AG09319 (cell line): ENCODE results near the gene GINS1.

ENCODE experiments used
- DNase-seq: peaks from one replicate; pipeline ENCODE4 v3.0.0-alpha.2; 2010; ENCODE audit warnings: low read depth; ENCODE audit errors: extremely low read depth
- TF ChIP-seq, protein P1 (sequence below): IDR thresholded peaks from 2 replicates; pipeline ENCODE4 v1.5.1; 2011; ENCODE audit warnings: low read depth, mild to moderate bottlenecking, inconsistent platforms, low read length, moderate library complexity

GINS1 gene

DNA sequence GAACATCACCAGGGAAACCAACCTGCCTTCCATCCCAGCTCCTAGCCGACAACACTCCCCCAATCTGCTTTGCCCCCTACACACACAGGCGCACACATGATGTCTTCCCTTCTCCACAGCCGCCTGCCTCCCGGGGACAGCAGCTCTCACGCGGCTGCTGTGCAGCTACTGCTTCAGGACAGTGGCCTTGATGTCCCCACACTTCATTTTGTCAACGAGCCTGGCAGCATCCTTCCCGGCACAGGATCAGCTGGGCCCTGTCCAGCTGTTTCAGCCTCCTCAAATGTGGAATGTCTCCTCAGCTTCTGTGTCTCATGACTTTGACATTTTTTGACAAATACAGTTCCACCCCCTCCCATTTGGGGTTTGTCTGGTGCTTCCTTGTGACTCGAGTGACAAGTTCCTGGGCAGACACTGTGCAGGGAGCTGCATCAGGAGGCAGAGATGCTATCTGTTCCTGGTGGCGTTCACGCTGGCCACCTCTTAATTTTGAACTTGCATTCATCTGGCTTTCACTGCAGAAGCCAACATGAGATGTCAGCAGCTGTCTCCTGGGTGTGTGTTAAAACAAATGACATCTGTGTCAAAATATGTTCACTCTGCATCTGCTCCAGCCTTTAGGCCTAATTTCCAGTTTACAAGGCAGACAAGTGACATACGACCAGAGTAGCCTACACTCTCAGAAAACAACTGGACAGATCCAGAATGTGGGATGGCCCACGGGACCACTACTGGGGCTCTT is 57.2 kb downstream of the GINS1 start:
- TF ChIP-seq, protein P1, sequence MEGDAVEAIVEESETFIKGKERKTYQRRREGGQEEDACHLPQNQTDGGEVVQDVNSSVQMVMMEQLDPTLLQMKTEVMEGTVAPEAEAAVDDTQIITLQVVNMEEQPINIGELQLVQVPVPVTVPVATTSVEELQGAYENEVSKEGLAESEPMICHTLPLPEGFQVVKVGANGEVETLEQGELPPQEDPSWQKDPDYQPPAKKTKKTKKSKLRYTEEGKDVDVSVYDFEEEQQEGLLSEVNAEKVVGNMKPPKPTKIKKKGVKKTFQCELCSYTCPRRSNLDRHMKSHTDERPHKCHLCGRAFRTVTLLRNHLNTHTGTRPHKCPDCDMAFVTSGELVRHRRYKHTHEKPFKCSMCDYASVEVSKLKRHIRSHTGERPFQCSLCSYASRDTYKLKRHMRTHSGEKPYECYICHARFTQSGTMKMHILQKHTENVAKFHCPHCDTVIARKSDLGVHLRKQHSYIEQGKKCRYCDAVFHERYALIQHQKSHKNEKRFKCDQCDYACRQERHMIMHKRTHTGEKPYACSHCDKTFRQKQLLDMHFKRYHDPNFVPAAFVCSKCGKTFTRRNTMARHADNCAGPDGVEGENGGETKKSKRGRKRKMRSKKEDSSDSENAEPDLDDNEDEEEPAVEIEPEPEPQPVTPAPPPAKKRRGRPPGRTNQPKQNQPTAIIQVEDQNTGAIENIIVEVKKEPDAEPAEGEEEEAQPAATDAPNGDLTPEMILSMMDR, result no peak
- no peak for DNase-seq

DNA sequence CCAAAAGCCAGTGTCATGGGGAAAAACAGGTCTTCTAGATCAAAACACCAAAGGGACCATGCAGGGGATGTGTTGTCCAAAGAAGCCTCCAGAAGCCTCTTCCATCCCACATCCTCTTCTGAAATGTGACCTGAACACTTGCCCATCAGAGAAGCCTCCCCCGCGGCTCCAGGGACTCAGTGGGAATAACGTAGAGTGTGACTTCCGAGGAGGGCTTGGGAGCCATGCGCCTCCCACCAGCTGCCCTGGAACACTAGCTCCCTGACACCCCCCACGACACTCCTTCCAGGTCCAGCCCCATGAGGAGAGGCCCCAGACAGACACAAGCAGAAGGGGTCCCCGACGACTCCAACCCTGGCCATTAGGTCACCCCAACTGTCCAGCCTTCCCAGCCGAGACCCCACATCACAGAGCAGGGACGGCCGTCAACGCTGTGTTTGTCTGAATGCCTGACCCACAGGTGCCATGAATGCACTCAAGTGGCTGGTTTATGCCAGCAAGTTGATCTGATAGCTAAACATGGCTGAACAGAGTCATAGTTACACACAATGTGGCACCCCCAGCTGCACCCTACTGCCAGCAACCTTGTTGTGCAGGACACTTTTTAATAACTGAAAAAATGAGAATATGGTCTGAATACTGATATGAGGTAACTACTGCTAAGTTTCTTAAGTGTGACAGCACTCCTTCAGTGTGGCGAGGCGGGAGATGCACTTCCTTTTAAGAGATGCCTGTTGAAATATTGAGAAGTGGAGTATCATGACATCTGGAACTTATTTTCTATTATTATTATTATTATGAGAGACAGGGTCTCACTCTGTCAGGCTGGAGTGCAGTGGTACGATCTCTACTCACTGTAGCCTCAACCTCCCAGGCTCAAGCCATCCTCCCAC is 58.0 kb downstream of the GINS1 start:
- DNase-seq, result no peak
- TF ChIP-seq, protein P1, result no peak

DNA sequence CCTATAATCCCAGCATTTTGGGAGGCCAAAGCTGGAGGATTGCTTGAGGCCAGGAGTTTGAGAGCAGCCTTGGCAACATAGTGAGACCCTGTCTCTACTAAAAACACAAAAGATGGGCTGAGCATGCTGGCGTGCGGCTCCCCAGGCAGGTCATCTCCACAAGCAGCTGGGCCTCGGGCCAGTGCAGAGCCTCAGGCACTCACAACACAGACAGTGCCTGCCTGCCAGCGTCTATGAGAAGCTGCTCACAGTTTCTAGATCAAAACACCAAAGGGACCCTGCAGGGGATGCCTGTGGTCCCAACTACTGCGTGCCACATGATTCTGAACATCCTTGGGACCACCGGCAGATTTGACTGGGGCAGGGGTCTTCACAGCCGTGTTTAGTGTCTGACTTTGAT is 59.4 kb downstream of the GINS1 start:
- DNase-seq, result no peak
- TF ChIP-seq, protein P1, result no peak

DNA sequence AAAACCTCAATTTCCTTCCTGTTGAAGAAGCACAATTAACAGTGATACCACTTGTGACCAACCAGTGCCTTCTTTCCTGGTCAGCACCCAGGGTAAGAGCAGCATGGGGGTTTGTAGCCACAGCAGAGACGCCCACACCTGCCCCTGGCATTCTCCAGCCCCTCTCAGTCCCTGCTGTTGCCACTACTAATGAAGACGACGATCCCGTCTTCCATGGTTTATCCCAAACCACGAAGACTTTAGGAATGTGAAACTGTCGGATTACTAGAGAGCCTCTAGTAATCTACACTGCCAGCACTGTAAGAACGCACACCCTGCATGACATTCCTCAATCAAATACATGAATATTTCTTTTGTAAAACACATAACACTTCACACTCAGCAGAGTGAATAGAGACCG is 60.0 kb downstream of the GINS1 start:
- TF ChIP-seq, protein P1, result no peak
- DNase-seq, result no peak

DNA sequence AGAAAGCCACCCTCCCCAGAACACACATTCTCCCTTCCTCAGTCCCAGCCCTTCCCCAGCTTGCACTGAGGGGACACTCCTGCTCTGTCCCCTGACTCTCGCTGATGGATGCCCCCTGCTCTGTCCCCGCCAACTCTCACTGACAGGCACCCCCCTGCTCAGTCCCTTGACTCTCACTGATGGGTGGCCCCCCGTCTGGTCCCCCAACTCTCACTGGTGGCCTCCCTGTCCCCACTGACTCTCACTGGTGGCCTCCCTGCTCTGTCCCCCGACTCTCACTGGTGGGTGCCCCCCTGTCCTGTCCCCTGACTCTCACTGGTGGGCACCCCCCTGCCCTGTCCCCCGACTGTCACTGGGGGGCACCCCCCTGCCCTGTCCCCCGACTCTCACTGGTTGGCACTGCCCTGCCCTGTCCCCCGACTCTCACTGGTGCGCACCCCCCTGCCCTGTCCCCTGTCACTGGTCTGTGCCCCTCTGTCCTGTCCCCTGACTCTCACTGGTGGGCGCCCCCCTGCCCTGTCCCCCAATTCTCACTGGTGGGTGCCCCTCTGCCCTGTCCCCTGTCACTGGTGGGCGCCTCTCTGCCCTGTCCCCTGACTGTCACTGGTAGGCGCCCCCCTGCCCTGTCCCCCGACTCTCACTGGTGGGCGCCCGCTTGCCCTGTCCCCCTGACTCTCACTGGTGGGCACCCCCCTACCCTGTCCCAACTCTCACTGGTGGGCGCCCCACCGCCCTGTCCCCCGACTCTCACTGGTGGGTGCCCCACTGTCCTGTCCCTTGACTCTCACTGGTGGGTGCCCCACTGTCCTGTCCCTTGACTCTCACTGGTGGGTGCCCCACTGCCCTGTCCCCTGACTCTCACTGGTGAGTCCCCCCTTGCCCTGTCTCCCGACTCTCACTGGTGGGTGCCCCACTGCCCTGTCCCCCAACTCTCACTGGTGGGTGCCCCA is 60.9 kb downstream of the GINS1 start:
- TF ChIP-seq, protein P1, result no peak
- DNase-seq, result no peak

DNA sequence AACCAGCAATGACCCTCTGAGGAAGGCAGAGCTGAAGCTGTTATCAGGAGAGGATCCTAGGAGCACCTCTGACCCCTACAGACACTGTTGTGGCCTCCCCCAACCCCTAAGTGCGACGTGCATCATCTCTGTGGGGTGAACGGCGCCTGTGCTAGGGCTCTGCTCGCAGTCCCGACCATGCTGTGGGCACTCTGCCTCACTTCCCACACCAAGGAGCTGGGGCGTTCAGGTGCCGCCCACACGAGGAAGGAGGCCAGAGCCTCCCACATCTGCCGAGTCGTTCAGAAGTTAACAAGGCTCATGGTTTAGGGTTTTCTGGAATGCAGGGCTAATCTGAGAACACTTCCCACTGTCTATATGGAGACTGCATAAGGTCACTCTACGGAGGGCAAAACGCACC is 62.1 kb downstream of the GINS1 start:
- DNase-seq, result no peak
- TF ChIP-seq, protein P1, result no peak
